GM21528 (cell line): Measurements from ENCODE around the gene LARP1.
A peak's percentile ranks its signal among the peaks of the same experiment; 100 is the strongest.
"Not testable (repeated sequence)": the region's sequence is repeated elsewhere in the genome, so short reads cannot be mapped to it uniquely, and the experiment has no call there.

Experiments used
- ATAC-seq: cut with Tn5 transposase; IDR thresholded peaks from one replicate; pipeline ENCODE4 v1.9.1; 2021; ENCODE audit warnings: mild to moderate bottlenecking, moderate library complexity; ENCODE audit not compliant: unreplicated experiment, low FRiP score

LARP1 gene

DNA sequence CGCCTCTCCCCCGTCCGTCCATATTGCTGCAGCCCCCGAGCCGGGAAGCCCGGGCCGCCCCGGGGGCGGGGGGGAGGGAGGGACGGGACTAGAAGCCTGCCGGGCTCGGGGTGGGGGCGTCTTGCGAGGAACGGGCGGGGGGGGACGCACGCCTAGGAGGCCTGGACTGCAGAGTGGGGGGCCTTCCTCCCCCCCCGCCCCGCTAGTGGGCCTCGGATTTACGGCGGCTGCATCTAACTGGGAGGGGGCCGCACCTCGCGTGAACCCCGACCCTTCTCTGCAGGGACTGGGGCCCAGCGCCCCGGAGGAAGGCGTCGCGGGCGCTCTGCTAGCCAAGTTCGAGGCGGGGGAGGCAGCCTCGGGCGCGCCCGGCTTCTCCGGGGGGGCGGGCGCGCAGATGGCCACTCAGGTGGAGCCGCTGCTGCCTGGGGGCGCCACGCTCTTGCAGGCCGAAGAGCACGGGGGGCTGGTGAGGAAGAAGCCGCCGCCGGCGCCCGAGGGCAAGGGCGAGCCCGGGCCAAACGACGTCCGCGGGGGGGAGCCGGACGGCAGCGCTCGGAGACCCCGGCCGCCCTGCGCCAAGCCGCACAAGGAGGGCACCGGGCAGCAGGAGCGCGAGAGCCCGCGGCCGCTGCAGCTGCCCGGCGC lies at the start of gene LARP1:
LARP1 (plus strand) TSS at position 17 of the 648 bp plus-strand sequence; CDS start at position 398, 381 bp downstream.
- ATAC-seq: peak; percentile 8

DNA sequence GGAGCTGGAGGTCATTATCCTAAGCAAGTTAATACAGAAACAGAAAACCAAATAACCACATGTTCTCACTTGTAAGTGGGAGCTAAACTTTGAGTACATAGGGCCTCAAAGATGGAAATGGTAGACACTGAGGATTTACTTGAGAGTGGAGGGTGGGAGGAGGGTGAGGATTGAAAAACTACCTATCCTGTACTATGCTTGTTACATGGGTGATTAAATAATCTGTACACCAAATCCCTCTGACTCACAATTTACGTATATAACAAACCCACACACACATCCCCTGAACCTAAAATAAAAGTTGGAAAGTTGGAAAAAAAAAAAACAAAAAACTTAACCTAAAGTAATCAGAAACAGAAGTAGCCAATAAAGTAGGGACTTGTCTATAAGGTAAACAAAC lies 48.8 kb upstream of the LARP1 start:
- no peak for ATAC-seq

DNA sequence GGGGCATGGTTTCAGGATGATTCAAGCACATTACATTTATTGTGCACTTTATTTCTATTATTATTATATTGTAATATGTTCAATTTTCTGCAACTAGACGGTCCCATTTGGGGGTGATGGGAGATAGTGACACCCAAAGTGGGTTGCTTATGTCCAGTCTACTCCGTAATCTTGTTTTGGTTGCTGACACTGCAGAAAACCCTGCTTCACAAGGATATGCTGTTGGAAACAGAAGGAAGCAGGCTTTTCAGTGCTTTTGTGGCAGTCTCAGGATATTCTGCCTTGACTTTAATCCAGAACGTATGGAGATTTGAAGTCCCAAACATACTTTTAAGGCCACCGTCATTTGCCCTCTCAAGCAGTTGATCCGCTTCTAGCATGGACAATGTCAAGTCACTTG lies 47.5 kb upstream of the LARP1 start:
- no peak for ATAC-seq

DNA sequence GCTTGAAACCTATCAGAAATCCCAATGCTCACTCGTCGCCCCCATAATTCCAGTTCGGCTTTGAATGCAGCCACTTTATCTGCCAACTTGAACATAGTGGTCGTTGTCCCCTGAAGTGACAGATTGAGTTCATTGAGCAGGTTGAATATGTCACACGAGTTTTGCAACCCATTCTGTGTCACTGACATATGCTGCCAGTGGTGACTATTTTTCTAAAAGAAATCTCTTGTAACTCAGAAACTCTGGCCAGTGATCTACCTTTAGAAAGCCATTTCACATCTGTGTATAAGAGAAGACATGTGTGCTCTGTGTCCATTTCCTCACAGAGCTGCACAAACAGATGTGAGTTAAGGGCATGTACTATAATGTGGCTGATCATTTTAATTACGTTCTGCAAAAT lies 47.0 kb upstream of the LARP1 start:
- ATAC-seq: no peak

DNA sequence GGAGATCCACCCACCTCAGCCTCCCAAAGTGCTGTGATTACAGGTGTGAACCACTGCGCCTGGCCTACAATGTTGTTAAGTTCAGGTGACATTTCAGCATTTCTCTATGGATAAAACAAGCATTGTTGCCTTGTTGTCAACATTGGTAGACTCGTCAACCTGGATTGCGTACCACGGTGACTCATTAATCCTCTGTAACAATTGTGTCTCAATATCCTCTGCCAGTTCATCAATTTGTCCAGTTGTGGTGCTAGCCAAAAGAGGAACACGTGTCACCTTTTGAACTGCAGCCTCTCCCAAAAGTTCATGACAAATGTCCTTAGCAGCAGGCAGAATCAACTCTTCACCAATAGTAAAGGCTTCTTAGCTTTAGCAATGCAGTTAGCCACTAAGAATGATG lies 46.3 kb upstream of the LARP1 start:
- no peak for ATAC-seq

DNA sequence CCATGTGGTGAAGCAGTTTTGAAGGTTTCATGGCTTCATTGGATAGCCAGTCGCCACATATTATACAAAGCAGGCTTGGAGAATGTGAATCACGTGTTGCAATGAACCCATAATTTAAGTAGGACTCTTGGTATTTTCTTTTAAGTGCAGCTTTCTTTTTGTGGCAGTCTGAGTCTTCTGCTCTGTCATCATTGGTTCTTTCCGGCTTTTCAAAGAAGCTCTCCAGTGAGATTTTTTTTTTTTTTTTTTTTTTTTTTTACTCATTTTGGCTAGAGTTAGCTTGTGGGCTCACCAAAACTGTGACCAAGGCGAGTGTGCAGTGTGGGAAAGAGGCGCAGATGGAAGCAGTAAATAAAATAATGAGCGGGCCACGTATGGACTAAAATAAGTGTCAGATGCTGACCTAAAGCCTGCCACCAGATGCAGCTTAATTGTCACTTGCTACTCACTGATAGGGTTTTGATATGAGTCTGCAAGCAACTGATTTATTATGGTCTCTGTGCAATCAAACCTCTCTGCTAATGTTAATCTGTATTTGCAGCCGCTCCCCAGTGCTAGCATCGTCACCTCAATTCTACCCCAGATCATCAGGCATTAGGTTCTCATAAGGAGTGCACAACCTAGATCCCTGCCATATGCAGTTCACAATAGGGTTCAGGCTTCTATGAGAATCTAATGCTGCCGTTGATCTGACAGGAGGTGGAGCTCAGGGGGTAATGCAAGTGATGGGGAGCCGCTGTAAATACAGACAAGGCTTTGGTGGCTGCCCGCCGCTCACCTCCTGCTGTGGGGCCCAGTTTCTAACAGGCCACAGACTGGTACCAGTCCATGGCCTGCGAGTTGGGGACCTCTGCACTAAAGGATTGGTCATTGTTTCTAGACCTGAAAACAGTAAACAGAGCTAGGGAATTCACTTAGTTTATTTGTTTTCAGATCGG lies 45.5 kb upstream of the LARP1 start:
- no peak for ATAC-seq

DNA sequence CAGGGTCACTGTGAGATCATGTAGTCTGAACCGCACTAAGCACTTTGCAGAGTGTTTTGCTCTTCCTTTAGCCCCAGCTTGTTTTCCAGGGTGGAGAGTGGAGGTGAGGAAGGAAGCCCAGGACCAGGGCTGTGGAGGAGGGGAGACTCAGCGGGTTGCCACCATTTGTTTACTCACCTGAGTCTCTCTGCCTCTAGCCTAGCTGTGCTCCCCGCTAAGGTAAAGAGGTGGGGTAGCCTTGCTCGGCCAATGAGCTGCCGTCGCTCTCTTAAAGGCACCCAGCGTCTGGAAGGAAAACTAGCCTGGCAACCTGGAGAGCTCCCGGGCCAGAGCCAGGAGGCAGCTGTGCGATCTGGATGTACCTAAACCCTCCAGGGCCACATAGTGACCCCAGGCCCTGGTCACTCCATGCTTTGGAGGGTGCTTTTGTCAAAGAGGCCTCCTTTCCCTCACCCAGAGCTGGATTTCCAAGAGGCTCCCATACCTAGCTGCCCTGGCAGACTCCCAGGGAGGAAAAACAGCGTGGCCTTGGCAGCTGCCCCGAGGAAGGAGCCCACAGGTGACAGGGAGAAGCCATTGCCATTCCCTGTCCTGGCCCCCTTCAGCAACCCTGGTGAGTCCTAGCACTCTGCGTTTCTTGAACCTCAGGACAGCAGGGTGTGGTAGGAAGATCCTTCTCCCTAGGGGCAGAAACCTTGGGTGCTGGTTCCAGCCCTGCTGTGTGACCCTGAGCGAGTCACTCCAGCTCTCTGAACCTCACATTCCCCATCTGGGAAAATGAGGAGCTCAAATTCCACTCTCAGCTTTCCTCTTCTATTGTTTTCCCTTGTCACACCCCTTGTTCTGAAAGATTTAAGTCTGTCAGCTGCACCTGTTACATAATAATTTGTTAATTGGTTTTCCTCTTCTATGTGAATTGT lies 42.4 kb upstream of the LARP1 start:
- no peak for ATAC-seq

DNA sequence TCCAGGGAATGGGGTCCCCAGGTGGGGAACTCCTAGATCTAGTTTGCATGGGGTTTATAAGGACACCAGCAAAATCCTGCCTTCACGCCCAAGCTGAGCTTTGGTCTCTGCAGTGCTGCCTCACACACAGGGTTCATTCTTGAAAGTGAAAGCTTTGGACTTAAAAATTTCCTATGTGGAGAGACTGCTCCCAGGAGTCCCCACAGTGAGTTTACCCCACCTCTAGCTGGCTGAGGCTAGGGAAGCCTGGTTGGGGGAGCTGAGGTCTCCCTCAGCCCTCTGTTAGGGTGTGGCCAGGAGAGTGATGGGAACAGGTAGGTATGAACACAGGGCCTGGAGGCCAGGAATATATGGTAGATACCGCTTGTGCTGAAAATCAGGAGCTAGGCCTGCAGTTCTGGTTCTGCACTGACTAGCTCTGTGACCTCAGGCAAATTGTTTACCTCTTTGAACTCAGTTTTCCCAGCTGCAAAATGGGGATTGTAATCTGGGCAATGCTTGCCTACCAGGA lies 41.5 kb upstream of the LARP1 start:
- ATAC-seq: no peak

DNA sequence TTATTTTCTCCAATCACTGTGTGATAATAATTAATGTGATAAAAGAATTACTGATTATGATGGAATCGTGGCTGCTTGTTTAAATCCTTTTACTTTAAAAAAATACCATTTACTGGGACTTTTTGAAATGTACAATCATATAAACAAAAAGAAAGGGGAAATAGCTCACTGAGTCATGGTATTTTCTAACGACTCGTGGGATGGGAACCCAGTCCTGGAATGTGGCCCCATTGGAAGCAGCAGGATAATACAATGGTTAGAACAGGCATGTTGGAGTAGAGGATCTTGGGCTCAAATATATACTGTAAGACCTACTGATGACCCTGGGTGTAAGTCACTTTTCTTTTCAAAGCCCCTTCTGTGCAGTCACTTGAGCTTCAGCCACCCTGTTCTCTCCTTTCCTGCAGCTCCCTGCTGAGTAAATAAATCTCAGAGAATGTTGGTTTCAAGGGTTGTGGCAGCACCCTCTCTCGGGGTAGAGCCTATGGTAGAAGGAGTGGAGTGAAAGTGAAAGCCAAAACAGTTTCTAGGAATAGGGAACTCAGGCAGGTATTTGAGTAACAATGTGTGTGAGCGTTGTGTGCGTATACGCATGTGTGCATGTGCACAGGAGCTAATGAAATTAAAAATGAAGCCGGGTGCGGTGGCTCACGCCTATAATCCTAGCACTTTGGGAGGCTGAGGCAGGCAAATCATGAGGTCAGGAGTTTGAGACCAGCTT lies 40.8 kb upstream of the LARP1 start:
- peak; percentile 75 for ATAC-seq

DNA sequence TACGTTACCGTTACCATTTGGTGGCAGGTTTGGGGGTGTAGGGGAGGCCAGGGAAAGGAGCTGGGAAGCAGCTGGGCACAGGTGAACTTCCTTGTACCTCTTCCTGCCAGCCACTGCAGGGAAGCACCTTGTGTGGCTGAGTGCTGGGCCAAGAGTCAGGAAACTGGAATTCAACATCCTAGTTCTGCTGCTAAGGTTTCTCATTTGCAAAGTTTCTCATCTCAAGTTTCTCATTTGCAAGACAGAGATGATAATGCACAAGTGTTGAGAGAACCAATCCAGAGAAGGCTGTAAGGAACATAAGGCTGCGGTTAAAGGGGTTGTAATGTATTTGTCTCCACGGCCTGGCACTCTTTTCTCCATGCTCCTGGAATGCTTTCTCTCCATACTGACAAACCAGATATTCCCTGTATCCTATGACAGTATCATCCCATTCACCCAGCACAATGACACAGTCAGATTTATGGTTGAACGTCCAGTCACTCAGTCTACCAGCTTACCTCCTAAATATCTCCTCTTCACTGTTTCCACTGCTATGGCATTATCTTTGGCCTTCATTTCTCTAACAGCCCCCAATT lies 33.6 kb upstream of the LARP1 start:
- ATAC-seq: no peak

DNA sequence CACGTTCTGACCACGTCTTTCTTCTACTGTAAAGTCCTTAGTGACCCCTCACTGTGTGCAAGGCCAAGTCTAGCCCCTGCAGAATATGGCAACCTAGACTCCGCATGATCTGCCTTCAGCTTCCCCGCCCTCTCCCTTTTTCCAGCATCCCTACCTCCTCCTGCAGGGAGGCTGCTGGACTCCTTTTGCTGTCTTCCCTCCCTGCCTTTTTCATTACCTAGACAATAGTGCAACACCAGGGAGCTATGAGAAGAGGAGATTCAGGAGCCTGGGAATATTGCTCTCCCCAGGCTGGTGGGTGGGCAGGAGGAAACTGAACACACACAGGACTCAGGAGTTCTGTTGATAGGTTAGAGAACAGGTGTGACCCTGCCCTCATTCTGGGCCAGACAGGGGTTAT lies 33.1 kb upstream of the LARP1 start:
- ATAC-seq: no peak

DNA sequence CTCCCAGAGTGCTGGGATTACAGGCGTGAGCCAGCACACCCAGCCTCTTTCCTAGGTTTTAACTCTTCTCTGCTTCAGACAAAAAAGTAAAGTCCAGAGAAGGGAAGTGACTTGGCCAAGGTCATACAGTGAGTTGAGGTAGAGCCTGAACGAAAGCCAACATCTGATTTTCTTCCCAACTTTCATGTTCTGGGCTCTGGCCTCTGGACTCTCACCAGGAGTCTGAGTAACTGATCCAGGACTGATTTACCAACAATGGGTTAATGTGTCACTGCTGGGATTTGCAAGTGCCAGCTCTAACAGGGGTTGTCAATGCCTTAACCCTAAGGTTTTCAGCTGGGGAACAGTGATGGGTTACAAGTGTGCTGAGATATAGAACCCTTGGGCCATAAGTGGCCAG lies 32.2 kb upstream of the LARP1 start:
- ATAC-seq: no peak

DNA sequence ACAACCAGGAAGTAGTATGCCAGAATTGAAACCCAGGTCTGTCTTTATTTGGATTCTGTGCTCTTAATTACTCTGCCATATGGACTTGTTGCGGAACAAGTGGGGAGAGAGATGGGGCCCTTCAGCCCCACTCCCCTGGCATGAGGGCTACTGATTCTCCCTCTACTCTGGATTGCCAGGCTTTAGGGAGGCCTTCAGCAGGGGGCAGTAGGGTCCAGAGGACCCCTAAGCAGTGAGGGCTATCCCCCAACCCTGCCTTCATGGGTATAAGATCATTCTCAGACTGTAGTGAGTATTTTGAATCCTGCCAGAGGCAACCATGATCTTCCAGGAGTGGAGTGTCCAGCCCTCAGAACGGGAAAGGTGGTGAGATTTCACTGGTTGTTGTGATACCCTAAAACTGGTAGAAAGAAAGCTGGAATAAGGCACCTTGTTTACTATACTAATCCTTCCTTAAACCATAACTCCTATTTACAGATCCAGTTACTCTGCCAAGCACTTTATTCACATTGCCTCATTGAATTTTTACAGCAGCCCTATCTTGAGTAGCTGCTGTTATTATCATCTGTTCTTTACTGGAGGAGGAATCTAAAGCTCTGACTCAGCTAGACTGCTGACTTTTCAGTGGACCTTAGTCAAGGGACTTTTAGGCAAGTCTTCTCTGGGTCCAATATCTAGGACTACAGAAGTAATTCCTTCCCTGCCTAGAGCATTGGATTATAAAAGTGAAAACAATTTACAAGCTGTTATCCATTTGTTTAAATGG lies 31.3 kb upstream of the LARP1 start:
- ATAC-seq: no peak

DNA sequence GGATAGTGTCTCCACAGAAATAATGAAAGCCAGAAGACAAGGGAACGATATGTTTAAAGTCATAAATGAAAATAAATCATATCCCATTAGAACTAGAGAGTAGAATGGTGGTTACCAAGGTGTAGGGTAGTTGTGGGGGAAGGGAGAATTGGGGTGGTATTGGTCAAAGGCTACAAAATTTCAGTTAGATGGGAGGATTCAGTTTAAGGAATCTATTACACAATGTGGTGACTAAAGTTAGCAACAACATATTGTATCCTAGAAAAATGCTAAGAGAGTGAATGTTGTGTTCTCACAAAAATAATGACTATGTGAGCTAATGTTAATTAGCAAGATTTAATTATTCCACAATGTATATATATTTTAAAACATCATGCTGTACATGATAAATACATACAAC lies 27.8 kb upstream of the LARP1 start:
- ATAC-seq: no peak

DNA sequence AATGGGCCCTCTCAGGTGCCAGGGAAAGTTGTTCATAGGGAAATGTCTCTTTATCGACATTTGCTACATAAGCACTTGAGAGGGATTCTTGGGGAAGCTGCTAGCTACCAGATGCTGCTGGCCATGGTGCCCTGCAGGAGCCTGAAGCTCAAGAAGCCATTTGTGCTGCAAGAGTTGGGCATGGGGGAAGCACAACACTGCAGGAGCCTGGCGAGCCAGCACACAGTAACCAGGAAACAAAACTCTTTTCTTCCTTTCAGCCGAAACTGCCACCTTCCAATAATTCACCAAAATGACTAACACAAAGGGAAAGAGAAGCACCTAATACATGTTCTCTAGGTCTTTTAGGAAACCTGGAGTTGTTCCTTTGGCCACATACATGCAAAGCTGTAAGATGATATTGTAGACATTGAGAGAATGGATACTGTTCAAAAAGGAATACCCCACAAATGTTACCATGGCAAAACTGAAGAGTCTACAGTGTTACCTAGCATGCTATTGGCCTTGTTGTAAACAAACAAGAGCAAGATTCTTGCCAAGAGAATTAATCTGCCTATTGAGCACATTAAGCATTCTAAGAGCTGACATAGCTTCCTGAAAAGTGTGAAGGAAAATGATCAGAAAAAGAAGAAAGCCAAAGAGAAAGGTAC lies 26.1 kb upstream of the LARP1 start:
- ATAC-seq: no peak

DNA sequence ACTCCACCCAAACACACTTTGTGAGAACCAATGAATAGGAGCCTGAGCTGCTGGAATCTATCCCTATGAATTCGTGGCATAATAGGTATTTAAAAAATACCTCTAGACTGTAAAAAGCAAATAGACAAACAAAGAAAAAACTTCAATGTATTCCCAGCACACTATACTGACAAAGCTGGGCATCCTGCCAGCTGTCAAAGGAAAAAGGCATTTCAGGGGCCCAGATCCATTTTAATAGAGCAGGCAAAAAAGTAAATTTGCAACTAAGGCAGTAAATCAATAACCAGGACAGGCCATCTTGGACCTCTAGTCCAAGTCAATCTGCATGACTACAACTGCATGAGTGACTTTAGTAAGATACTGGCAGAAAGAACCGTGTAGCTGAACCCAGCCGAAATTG lies 25.6 kb upstream of the LARP1 start:
- no peak for ATAC-seq

DNA sequence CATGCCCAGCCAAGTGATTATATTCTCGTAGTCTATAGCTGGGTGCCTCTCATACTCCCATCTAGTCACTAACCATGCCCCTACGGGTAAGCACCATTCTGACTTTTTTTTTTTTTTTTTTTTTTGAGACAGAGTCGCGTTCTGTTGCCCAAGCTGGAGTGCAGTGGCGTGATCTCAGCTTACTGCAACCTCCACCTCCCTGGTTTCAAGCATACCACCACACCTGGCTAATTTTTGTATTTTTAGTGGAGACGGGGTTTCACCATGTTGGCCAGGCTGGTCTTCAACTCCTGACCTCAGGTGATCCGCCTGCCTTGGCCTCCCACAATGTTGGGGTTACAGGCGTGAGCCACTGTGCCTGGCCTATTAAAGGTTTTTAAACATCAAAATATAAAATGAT lies 24.4 kb upstream of the LARP1 start:
- ATAC-seq: not testable (repeated sequence)

DNA sequence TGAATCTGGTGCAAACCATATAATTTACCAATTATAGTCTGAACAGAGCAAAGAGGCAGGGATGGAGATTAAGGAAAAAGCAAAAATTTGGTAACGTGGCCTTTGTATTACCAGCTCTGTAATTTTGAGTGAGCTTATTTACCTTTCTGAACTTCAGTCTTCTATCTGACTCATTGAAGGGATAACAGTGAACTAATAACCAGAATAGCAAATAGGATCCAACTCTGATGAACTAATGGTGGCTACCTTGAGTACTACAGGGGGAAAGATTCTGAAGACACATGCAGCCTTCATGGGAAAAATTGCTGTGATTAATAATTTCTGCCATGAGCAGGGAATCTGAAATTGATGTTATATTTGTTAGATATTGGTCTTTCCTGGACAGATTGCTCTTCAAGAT lies 23.0 kb upstream of the LARP1 start:
- no peak for ATAC-seq
